Measurements from ENCODE around the gene RIN3. TPM values are rescaled to one million over a fixed set of nuclear protein-coding genes. Genes with fewer than 3 reads are reported as not detected.

Gene RIN3
- total and polyA plus RNA-seq, 10 of the 15 experiments (the other 5 are each of a cell fraction or from before 2014, with no cell fraction given): 0.91 to 23.3 (median 6.3) TPM

DNA sequence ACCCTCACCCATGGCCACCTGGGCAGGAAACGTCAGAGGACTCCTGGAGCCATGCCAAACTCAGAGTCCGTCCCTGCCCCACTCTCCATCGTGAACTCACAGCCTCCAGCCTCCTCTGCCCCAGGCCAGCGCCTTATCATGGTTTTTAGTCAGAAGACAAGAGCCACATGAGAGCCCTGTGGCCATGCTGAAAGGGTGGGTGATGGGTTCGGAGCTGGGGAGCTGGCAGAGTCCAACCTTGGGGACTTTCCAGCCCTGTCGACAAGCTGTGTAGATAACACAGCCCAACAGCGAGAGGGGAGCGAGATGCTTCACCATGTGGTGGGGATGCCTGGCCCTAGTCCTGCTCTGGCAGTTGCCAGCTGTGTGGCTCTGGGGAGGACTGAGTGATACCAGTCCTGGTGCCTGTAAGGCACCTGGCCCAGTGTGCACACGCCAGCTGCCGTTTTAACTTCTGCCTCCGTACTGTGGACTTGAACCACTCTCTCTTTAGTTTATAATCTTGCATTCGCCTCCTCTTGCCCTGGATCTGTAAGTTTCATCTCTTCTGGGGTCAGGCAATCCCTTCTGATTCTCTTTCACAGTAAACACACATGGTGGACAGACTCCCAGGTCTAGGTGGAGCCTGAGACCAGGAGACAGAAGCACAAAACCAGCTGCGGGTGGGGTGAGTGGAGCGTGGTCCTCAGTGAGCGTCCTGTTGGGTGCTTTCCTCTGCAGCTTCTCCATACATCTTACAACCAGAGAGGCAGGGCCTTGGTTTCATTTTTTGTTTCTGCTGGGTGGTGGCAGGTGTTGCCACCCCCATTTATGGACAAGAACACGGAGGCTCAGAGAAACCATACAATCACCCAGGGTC lies 55.3 kb downstream of the RIN3 start (continued):
- TF ChIP-seq E4F1 (IDR thresholded peaks at IDR 0.05; ENCODE audit: borderline replicate concordance, partially characterized antibody): no peak
- no peak for TF ChIP-seq SUPT20H (IDR thresholded peaks at IDR 0.05; ENCODE audit: borderline replicate concordance, control insufficient read depth, low read depth, low read length)
- peak; percentile 76 for TF ChIP-seq SMARCA5 (IDR thresholded peaks at IDR 0.05)
- TF ChIP-seq ELK1 (IDR thresholded peaks at IDR 0.05; ENCODE audit: low read depth, low read length): no peak
- TF ChIP-seq FOXK2 (IDR thresholded peaks at IDR 0.05): no peak
- TF ChIP-seq SMAD1 (IDR thresholded peaks at IDR 0.05; ENCODE audit: low read depth, partially characterized antibody): peak; percentile 35
- TF ChIP-seq HCFC1 (IDR thresholded peaks at IDR 0.05; ENCODE audit: low read length): no peak; the same call in 1 of the 2 replicates
- no peak for TF ChIP-seq PBX3 (IDR thresholded peaks at IDR 0.05; ENCODE audit: insufficient replicate concordance, low read depth, low read length)
- 0 out of 2 replicates have a peak, but pooled peaks have one; percentile 13 for TF ChIP-seq RUNX3 (IDR thresholded peaks at IDR 0.05; ENCODE audit: low read length)
- no peak for TF ChIP-seq CEBPZ (IDR thresholded peaks at IDR 0.05; ENCODE audit: low read depth, low read length)
- no peak for TF ChIP-seq CBX3 (IDR thresholded peaks at IDR 0.05; ENCODE audit: borderline replicate concordance, low read depth)
- no peak for TF ChIP-seq POU2F2 (IDR thresholded peaks at IDR 0.05; ENCODE audit: borderline replicate concordance, low read depth, low read length)
- no peak for TF ChIP-seq KLF5 (IDR thresholded peaks at IDR 0.05; ENCODE audit: partially characterized antibody)
- TF ChIP-seq NRF1 (conservative IDR thresholded peaks at IDR 0.05; ENCODE audit: low read depth, low read length): no peak
- TF ChIP-seq MTA3 (IDR thresholded peaks at IDR 0.05; ENCODE audit: borderline replicate concordance, low read length): no peak; the same call in 1 of the 2 replicates
- TF ChIP-seq POLR2AphosphoS5 (IDR thresholded peaks at IDR 0.05; ENCODE audit: low read length): peak; percentile 80
- TF ChIP-seq, protein P1, sequence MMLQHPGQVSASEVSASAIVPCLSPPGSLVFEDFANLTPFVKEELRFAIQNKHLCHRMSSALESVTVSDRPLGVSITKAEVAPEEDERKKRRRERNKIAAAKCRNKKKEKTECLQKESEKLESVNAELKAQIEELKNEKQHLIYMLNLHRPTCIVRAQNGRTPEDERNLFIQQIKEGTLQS (IDR thresholded peaks at IDR 0.05; ENCODE audit: borderline replicate concordance, extremely low read depth, low read depth, low read length): no peak
